HT1080 (cell line): ENCODE data around the gene FBLN7. TPM values are rescaled to one million over a fixed set of nuclear protein-coding genes. Genes with fewer than 3 reads are reported as not detected.

Experiments used
- DNase-seq: peaks from one replicate; pipeline ENCODE4 v3.0.0-alpha.2; 2015; ENCODE audit warnings: low read depth
- total RNA-seq: library from RNA; depleted of rRNA; stranded (reverse); fragments of >200 nt; shearing (Covaris generic); gene quantifications from 2 replicates; pipeline ENCODE4 v1.2.3, GENCODE V29; 2014

The FBLN7 gene
- total RNA-seq, 1 experiment from 2014 or later = 0.03 TPM

DNA sequence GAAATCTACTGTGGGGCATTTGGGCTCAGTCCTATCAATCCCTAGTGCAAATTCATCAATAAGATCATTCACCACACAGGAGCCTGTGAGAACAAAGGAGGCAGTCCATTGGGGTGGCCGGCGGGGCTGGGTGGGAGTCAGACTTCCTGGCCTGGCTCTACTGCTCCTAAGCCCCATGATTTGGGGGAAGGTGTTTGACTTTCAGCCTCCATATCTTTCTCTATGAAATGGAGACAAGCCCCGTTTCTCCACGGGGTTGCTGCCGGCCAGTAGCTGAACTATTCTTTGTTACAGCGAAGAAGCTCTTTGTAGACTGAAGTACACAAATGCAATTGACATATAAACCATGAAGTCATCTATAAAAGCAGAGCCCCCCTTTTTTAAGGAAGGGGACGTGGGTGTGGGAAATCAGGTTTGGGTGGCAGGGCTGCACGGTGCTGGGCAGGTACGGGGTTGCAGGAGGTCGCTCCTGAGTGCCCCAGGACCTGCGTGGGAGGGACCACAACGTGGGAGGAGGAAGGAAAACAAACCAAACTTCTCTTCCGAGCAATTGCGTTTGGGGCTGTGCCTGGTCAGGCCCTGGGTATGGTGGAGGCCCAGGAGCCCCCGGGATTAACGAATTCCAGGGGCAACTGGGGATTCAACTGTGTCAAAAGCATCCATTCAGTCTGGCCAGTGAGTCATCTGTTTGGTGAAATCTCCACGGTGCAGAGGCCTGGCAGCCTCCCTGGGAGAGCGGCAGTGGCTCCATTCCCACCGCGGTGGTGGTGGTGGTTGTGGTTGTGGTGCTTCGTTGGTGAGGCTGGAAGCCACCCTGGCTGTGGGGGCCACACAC is 18.2 kb downstream of the FBLN7 start:
- DNase-seq = peak; percentile 85

DNA sequence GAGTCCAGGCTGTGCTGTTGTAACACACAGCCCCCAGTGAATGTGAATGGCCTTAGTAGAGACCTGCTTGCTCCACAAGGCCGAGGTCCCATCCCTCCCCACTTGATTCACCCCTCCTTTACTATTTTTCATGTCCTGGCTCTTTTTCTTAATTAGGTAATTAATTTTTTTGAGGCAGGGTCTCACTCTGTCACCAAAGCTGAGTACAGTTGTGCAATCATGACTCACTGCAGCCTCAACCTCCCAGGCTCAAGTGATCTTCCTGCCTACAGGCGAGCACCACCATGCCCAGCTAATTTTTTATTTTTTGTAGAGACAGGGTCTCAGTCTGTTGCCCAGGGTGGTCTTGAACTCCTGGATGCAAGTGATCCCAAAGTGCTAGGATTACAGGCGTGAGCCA is 19.3 kb downstream of the FBLN7 start:
- no peak for DNase-seq

GRCh38 chr2:112159454-112159921 is 21.3 kb downstream of the FBLN7 start:
- DNase-seq = no peak

DNA sequence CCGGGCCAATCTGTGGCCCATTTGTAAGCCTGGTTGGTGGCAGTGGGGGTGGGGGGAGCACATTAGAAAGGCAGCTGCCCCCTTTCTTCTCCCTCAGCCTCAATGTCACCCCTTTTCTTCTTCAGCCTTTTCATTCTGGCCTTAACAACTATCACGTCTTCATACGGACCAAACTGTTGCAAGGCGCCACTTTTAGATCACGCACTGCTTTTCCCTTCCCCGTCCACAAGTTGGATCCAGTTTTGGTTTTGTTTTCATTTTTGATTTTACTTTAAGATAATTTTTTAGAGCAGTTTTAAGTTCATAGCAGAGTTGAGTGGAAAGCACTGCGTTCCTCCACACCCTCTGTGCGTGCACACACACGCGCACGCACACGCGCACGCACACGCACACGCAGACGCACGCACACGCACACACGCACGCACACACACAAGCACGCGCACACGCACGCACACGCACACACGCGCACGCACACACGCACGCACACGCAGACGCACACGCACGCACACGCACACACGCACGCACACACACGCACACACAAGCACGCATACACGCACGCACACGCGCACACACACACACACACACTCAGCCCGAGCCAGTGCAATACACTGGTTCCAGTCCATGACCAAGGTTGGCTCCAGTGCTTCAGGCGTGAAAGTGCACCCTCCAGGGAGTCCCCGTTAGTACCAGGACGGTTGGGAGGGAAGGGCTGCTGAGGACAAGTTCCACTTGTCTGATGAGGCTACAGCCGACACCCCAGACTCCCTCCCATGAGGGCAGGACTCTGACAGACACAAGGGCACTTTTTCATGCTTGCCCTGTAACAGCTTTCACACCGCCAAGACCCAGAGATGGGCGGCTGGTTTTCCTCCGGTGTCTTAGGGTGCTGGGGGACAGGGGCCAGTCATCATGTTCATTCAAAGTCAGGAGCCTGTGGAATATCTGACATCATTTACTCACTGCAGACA is 22.4 kb downstream of the FBLN7 start:
- no peak for DNase-seq

- no peak for DNase-seq
Measured at GRCh38 chr2:112161431-112162145, 23.4 kb downstream of the FBLN7 start.

DNA sequence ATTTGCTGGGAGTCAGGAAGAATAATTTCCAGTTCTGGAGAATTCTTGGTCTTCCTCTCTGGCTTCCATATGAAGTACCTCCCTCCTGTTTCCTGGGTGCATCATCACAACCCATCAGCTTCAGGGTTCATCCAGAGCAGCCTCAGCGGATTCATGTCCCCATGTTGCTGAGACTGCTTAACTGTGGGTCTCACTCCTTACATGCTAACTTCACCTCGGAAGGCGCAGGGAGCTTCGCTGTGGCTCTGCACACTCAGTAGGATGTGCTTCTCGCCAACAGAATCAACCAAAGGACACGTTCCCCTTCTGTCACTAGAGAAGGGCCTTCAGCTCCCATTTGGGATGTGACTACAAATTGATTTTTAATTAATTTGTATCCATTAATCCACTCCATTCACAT is 24.2 kb downstream of the FBLN7 start:
- DNase-seq = no peak

DNA sequence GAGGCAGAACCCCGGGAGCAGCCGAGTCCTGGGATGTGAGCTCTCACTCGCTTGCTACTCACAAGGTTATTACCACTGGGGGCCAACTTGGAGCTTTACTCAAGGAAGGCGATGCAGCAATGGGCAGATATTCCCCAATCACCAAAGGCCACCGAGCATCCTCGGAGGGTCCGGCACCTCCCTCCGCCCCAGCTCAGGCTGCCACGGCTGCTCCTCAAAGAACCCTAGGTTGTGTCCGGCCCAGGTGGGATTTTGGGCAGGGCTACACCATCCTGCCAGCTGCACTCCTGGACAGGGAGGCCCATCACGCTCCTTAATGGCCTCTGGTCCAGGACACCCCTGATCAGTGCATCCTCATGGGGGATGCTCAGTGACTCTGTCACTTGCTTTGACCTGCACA is 24.8 kb downstream of the FBLN7 start:
- DNase-seq = no peak

- peak; percentile 45 for DNase-seq
Measured at GRCh38 chr2:112163541-112163981, 25.4 kb downstream of the FBLN7 start.

- DNase-seq = no peak
Measured at GRCh38 chr2:112164876-112165275, 26.7 kb downstream of the FBLN7 start.

- DNase-seq = no peak
Measured at GRCh38 chr2:112165296-112165695, 27.1 kb downstream of the FBLN7 start.

DNA sequence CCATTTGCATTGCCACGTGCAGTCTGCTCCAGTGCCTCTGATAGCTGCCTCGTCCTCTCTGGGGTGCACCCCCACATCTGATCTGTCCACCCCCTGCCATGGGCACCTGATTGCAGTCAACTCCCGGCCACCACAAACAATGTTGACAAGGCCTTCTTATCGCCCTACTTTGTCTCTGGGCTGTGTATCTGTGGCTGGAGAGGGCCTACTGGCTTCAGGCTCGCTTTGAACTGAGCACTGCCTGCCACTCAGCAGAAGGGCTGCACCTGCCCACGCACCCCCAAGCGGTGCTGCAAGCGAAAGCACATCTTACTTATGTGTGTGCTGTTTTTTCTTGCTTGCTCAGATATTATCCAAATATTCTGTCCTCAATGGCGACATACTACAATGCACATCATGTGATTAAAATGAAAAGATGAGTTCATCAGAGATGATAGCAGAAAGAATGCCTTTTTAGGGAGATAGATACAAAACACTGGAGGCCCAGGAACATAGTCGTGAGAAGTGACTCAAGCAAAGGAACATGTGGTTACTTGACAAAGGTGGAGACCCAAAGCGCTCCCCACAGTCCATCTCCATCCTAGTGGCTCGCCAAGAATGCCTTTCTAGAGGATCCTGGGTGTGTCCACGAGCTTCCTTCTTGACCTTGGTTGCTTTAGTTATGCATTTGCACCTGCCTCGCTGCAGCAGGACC is 28.8 kb downstream of the FBLN7 start:
- no peak for DNase-seq

- no peak for DNase-seq
Measured at GRCh38 chr2:112168422-112169124, 30.4 kb downstream of the FBLN7 start.

- DNase-seq = no peak
Measured at GRCh38 chr2:112170495-112170894, 32.3 kb downstream of the FBLN7 start.

DNA sequence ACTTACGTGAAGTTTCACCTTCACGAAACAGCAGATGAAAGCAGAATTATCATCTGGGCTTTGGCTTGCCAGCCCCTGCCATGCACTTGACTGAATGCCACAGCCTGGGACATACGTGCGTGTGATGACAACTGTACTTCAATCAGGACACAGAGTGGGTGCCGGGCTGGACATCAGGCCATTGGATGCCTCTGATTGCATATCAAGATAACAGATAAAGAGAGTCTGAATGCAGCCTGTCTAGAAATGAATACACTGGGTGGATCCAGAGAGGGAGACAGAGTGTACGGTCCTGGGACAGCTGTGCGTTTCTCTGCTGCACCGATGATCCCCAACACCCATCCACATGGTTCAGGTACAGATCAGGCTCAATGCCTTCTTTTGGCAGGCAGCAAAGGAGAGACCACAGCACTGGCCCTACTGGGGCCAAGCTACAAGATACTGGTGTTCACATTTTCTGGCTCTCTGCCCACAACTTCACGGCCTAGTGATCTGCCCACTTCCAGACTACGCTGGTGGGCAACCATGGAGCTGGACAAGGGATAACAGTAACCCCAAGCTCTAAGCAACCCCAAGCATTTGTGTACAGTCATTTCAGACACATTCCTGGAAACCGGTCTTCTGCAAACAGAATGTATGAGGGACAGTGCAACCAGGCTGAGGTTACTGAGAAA is 35.6 kb downstream of the FBLN7 start:
- DNase-seq = no peak

- no peak for DNase-seq
Measured at GRCh38 chr2:112174383-112174782, 36.2 kb downstream of the FBLN7 start.

DNA sequence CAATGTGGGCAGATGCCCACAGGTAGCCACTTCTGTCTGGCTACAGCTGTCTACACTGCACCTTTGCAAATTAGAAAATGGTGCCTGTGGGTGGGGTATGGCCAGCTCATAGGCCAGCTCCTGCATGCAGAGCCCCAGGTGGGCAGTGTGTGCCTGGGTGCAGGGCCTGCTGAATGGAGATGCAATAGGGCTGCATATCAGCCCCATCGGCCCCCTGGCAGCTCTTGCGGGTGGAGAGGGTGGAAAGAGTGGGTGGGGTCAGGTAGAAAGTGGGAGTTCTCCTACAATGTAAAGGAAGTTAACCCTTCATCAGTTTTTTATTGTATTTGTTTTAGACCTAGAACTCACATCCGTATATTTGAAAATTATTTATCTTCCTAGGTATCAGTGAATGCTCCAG is 37.1 kb downstream of the FBLN7 start:
- no peak for DNase-seq

DNA sequence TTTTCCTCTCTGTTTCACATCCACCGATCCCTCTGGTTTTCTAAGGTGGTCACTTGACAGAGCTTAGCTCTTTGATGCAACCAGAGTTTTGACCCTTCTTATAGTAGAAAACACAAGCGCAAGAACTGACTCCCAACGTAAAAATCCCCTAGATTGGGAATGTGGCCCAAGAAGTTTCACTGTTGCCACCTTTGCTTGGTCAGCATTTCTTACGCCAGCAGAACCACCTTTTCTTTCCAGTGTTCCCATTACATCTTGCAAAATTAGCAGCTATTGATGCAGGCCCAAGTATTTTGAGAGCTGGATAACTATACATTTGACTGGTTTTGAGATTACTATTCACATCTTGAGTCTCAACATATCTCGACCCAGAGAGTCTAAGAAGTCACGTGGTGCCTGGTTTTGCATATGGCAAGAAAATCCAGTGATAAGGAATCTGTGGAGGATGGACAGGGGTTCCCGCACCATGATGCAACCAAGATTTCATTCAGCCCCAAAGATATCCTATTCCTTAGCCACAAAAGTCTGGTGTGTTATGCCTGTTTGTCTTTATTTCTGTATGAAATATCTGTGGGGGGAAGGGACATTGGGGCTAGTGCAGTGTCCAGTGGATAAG is 37.9 kb downstream of the FBLN7 start:
- no peak for DNase-seq

DNA sequence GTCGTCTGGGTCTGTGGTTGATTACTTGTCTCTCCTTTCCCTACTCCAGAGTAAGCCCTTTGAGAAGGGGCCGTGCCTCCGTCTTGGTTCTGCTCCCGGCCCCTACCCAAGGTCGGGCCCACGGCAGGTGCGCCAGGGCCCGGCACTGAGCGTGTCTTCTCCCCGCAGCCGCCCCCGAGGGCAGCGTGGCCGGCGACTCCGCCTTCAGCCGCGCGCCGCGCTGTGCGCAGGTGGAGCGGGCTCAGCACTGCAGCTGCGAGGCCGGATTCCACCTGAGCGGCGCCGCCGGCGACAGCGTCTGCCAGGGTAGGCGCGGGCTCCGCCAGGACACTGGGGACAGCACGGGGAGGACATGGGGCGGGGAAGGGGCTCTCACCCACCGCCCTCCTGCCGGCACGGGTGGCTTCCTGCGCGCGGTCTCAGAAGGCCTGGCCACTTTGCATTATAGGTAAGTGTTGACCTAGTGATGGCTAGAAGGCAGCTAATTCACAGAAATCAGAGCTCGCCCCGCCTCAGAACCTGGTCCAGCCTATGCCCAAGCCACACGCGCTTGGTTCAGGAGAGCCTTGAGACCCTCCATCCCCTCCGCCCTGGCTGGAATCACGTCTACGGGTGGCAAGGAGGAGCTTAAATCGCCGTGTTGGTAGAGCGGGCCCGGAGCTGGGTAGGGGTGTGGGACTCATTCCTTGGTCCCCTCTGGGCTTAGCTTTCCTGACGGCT is 43.5 kb downstream of the FBLN7 start:
- DNase-seq = no peak
